ENCODE measurements around the gene DZIP1L.

Gene DZIP1L

GRCh38 chr3:138062626-138063025 is 52.8 kb downstream of the DZIP1L start:
- no peak for DNase-seq (ENCODE audit: extremely low read depth, low read depth)
- TF ChIP-seq CTCF (IDR thresholded peaks at IDR 0.05; ENCODE audit: low read depth, low read length, missing control alignments) = no peak

GRCh38 chr3:138062037-138062436 is 53.4 kb downstream of the DZIP1L start:
- H3K4me3 ChIP-seq (replicated peaks; ENCODE audit: low read depth, low read length) = no peak overlapping the region
- no peak for TF ChIP-seq CTCF (IDR thresholded peaks at IDR 0.05; ENCODE audit: low read depth, low read length, missing control alignments)
- DNase-seq (ENCODE audit: extremely low read depth, low read depth) = no peak

More at GRCh38 chr3:138062626-138063025, 52.8 kb downstream of the DZIP1L start:
- H3K4me3 ChIP-seq (replicated peaks; ENCODE audit: low read depth, low read length) = no peak overlapping the region

GRCh38 chr3:138060792-138061191 is 54.6 kb downstream of the DZIP1L start:
- TF ChIP-seq CTCF (IDR thresholded peaks at IDR 0.05; ENCODE audit: low read depth, low read length, missing control alignments) = no peak
- DNase-seq (ENCODE audit: extremely low read depth, low read depth) = no peak
- no peak overlapping the region for H3K4me3 ChIP-seq (replicated peaks; ENCODE audit: low read depth, low read length)

- no peak for TF ChIP-seq CTCF (IDR thresholded peaks at IDR 0.05; ENCODE audit: low read depth, low read length, missing control alignments)
- no peak overlapping the region for H3K4me3 ChIP-seq (replicated peaks; ENCODE audit: low read depth, low read length)
- no peak for DNase-seq (ENCODE audit: extremely low read depth, low read depth)
Observed at GRCh38 chr3:138059261-138059660, 56.1 kb downstream of the DZIP1L start.

- DNase-seq (ENCODE audit: extremely low read depth, low read depth) = no peak
- H3K4me3 ChIP-seq (replicated peaks; ENCODE audit: low read depth, low read length) = no peak overlapping the region
- TF ChIP-seq CTCF (IDR thresholded peaks at IDR 0.05; ENCODE audit: low read depth, low read length, missing control alignments) = no peak
Observed at GRCh38 chr3:138057384-138057783, 58.0 kb downstream of the DZIP1L start.

GRCh38 chr3:138054057-138054456 is 61.4 kb downstream of the DZIP1L start:
- DNase-seq (ENCODE audit: extremely low read depth, low read depth) = no peak
- no peak overlapping the region for H3K4me3 ChIP-seq (replicated peaks; ENCODE audit: low read depth, low read length)
- TF ChIP-seq CTCF (IDR thresholded peaks at IDR 0.05; ENCODE audit: low read depth, low read length, missing control alignments) = no peak
